OCI-LY1 (cell line): Measurements from ENCODE around the gene AP1G1.

Source experiments
- CTCF ChIP-seq: fragments of 200-600 bp; sonication (generic), shearing (Covaris generic); IDR thresholded peaks from 2 replicates; pipeline ENCODE4 v1.5.1; 2017; ENCODE audit warnings: mild to moderate bottlenecking, antibody characterized with exemption, low read length, moderate library complexity, mixed read lengths
- EZH2 ChIP-seq: fragments of 200-600 bp; sonication (generic), shearing (Covaris generic); IDR thresholded peaks from 2 replicates; pipeline ENCODE4 v1.8.0; 2017; ENCODE audit warnings: borderline replicate concordance, mixed run types, mild to moderate bottlenecking, antibody characterized with exemption, low read length, moderate library complexity, mixed read lengths

GRCh38 chr16:71843572-71843971 lies 34.9 kb upstream of the AP1G1 start:
- TF ChIP-seq EZH2 (no peak), CTCF (no peak)
